ENCODE measurements around the gene SEL1L3.

SEL1L3 gene

DNA sequence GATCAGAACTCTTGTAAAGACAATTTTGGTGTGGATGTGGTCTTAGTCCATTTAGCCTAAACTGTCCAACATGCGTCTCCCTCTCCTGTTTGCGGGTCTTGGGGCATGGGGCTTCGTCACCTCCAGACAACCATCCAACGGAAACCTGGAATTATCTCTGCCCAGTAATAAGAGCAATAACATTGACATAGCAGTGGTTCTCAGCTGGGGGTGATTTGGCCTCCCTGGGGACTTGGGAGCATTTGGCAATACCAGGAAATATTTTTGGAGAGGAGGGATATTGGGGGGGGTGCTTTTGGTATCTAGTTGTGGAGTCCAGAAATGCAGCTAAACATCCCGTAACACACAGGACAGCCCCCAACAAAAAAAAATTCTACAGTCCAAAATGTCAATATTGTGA is 47.2 kb downstream of the SEL1L3 start:
- no peak for DNase-seq

DNA sequence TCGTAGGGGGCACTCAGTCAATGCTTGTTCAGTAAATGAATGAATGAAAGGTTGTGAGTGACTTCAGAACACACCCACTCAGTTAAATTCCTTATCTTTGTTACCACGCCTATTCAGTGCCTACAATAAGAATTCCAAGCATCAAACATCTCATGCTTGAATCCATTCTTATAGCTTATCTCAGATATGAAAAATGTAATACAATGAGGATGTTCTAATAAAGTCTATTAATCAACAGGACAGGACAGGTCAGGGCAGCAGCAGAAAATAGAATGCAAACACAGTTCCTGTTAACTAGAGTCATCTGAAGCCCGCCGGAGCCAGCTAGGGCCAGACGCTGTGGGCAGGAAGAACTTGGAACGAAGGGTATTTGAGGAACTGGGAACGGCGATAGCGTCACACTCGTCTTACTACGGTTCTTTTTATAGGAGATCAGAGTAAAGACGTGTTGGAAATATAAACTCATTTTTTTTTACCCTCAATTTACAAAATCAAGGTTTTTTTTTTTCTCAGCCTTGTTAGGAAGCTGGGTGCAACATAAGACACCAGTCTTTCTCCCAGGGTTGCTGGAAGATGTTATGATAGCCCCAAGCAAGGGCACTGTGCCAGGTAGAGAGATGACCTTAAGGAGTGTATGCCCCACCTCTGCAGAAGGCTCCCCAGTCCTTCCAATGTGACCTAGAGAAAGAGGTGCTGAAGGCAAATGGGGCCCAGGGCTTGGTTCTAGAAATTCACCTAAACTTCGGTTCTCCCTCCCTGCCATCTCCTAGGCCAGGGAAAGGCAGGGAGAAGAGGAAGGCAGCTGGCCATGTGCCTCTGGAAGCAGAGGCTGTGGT is 48.3 kb downstream of the SEL1L3 start:
- no peak for DNase-seq

DNA sequence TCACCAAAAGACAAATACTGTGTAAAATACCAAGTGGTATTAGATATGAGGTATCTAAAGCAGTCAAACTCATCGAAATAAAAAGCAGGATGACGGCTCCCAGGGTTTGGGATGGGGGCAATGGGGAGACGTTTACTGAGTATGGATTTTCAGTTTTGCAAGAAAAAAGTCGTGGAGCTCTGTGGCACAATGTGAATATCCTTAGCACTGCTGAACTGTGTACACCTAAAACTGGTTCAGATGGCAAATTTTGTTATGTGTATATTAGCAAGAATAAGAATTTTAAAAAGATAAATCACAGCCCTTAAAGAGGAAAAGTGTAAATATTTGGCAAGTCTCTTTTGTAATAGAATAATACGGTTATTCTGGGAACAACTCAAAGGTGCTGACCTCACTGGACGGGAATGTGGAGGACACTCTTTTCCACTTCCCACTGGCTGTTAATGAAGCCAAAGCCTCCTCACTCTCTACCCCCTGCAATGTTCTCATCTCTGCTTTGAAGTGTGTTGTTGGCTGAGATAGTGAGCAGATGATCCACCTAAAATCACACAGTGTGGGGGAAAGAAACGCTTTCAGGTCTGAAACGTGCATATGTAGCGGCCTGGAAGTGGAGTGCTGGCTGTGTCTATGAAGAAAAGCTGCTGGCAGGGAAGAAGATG is 49.2 kb downstream of the SEL1L3 start:
- DNase-seq, result no peak

DNA sequence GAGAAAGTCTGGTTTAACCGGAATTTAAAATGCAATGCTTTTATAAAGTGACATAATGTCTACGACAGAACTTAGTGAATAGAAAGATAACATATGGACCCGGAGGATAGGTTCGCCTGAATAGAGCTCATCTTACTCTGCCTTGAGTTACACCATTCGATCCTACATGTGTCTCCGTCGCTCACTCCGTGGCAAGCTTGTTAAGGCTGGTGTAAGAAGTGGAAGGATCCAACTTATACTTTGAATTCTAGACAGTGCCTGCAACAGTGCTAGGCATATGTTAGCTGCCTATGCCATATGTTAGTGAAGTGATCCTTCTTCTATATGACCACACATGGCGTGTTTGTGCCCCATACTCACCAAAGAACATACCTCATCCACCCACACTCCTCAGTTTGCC is 50.9 kb downstream of the SEL1L3 start:
- no peak for DNase-seq

DNA sequence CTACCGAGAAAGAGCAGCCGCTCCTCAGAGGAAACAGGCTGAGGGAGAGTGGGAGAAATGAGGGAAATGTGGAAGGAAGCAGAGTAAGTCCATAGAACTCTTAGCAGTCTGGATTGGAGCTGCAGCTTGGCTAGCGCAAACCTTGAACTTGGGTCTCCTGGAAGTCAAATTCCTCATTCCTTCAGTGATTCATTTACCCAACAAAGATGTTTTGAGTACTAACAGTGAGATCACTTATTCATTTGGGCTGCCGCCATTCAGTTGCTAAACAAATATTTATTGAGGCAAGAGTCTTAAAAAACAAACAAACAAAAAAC is 51.5 kb downstream of the SEL1L3 start:
- no peak for DNase-seq

DNA sequence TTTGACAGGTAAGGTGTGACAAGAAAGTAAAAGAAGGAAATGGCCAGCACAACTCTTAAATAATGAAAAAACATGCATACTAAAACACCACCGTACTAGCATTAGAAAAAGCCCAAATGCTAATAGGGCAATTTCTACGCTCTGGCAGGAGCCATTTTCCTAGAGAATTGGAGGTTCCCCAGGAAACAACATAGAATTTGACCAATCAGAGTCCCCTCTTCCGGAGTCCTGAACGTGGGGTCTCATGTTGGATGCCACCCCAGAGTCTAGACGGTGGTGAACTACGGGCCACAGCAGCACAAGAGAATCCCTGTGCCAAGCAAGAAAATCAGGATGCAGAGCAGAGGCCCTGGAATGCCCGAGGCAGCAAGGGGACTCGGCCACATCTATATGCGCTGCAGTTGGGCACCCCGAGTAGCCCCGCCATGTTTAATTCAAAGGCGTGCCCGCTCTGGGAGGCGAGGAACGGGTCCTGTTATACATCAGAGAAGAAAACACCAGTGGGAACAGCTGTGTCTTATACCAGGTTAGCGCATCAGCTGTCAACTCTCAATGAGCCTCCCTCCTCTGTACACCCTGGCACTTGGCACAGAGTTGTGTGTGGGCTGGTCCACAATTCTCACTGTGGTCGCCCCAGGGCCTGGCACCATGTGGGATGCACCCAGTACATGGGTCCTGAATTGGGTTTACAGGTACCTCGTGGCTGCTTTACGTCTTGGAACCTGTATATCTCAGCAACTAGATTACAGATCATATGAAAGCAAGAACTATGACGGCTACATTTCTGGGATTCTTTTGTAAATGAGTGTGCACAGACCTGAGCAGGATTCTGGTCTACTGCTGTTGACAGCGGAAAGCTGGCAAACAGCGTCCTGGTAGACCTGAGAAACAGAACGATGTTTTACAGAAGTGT is 52.1 kb downstream of the SEL1L3 start:
- no peak for DNase-seq

DNA sequence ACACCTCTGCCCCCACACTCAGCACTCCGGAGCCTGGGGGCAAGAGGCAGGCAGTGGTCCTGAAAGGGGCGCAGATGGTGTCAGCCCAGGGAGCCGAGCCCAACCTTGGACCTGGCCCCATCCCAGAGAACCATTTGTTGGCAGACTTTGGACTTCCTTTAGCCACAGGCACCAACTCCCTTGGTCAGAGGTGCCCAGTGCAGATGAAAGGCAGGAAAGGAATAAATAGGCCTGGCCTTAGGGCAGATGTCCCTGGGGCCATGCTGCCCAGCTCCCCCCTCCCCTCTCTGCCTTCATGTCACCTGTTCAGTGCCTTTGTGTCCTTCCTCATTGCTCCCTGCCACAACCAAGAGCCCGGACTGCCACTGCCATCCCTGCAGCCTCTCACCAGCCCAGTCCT is 52.8 kb downstream of the SEL1L3 start:
- DNase-seq, result no peak

DNA sequence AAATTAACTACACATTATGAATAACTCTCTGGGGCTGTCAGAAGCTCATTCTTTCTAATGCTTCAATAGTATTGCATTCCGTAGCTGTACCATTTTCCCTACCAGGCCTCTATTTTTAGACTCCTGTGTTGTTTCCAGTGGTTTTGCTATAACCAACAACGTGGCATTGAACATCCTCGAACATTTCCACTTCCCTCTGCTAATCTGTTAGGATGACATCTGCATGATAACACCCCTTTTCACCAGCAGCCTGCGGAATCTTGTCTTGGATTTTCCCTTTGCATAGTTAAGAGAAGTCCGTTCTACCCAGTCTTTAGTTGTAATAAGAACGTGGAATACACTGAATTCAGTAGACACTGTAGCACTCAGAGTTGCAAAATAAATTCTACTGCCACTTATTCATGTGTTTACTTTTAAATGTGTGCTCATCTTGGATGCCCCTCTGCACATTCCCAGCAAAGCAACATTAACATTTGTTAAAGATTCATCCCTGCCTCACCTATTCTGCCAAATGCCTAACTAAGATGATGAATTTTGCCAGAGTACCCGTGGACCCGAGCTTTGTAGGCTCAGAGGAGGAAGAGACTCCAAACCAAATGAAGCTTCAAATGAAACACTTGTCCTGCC is 55.6 kb downstream of the SEL1L3 start:
- DNase-seq, result no peak

DNA sequence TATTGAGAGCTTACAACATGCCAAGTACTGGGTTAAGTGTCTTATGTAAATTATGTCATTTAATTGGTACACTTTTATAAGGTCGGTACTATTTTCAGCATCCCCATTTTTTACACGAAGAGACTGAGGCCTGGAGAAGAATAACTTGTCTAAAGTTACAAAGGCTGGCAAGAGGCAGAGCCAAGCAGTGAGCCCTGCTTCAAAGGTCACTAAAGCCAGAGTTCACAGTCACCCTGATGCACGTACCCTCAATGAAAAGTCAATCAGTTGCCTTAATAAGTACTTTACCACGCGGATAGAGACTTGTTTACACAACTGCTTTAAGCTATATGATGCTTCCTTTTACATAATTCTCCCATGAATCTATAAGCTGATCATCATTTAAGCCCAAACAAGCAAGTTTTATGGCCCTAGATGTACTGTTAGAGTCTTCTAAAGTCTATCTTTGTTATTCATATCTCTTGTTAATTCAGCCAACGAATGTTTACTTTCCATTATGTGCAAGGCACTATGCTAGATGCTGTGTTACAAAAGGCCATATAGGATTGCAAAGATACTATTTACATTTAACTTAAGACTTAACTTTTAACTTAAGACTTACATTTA is 57.4 kb downstream of the SEL1L3 start:
- no peak for DNase-seq

DNA sequence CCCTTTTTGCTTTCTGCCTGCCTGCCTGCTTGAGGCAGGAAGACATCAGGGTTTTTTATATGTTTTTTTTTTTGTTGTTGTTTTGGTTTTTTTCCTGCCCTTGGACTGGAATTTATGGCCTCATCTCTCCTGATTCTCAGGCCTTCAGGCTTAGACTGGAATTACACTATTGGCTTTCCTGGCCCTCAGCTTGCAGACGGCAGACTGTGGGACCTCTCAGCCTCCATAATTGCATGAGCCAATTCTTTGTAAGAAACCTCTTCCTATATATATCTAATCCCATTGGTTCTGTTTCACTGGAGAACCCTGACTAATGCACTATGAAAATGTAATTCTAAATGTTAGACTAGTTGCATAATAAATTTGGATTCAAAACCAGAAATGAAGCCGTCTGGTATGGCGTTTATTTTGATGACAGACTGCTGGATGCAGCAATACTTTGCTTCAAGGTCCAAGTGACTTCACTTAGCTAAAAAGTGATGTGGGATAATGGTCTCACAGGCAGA is 59.0 kb downstream of the SEL1L3 start:
- no peak for DNase-seq

DNA sequence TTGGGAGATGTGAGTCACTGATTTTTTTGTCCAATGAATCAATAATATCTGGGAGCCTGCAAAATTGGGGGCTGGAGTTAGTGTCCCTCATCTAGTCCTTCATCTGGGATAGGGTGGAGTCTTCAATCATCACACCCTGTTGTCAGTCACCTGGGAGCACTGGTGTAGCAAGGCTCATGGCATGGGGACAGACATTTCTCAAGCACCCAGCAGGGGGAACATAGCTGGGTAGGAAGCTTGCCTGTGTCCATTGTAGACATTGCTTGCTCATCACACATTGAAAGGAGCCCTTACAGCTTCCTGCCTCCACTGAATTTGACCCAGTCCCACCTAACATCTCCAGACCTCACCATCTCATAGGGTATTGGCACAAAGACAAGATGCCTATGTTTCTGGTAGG is 61.2 kb downstream of the SEL1L3 start:
- DNase-seq, result no peak

DNA sequence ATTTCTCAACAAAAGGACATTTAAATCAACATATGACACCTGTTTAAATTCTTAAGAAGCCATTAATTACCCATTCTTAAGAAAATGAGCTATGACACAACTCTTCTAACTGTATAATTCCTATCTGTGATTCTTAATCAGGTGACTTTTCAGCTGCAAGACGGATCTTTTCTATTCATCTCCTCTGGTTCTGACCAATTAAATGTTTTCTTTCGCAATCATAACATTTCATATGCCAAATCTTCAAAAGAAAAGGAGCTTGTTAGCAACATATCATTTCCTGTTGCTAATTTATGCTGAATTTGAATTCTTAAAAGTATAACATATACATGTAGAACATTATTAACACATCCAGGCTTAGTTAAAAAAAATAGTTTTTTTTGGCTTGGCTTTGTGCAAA is 62.5 kb downstream of the SEL1L3 start:
- no peak for DNase-seq

DNA sequence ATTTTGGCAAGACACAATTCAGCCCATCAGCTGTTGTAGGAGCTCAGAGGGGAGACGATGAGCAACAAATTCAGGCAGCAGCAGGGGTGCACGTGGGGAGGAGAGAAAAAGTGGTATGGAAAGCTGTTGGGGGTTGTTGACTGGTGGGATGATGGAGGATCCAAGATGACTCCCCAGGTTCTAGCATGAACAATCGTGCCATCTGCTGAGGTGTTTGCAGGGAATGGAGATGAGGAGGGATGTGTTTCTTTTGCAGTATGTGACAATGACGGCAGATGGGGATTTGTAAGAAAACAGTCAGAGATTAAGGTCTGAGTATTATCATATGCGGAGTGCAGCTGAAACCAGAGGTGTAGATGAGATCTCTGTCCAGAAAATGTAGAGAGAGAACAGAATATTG is 63.3 kb downstream of the SEL1L3 start:
- no peak for DNase-seq

DNA sequence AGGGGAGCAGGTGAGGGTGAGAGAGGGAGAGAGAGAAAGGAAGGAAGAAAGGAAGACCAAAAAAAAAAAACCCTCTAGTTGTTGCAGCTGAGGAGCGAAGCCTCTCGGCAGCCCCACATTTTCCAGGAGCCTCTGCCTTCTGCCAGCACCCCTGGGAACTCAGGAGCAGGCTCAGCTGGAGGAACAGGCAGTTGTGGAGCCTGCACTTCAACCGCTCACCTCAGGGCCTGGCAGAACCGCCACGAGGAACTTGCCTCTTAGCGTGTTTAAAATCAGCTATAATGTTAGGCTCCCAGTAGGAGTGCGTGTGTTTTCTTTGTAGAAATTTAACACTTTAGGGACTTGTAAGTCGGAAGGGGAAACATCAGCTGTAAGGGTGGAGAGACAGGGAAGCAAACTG is 65.7 kb downstream of the SEL1L3 start:
- no peak for DNase-seq

DNA sequence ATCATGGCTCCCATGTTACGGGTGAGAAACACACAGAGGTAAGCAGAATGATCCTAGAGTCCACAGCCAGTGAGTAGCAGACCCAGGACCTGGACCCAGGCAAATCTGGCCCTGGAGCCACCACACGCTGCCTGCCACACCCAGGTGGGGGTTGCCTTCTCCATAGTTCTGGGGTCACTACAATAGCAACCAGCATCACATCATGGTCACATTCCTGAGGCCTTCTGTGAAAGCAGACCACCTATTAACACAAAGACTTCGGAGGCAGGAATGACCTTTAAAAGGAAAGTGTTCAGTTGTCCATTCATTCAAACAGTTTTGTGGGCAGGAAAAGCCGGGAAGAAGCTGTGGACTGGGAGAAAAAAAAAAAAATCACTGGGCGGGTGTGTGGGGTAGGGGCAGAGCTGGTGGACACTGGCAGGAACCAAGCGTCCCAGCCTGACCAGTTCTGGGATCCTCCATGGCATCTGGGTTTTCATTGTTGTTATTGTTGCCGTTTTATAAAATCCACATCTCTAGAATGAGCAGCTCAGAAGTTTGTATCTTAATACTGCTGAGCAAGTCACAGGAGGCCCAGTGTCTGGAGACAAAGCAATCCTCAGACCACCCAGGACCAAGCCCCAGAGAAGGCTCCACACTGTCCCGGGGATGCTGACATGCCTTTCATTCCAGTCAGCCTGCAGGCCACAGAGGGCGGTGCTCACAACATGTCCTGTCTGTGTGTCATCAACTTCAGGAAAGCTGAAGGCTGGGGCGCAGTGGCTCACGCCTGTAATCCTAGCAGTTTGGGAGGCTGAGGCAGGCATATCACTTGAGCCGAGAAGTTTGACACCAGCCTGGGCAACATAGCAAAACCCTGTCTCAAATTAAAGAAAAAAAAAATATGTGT is 67.0 kb downstream of the SEL1L3 start:
- DNase-seq, result no peak

DNA sequence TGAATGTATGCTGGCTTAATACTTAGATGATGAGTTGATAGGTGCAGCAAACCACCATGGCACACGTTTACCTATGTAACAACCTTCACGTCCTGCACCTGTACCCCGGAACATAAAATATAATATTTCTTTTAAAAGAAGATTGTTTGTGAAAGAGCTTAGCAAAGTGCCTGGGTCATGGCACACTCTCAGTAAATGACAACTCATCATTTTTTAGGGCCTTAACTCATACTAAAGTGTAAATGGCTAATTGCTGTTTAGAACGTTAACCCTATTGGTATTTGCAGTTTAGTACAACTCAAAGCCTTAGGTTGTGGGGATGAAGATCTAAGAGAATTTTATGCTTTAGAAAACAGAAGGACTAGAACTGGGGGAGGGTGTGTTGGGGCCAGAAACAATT is 67.7 kb downstream of the SEL1L3 start:
- DNase-seq, result no peak

DNA sequence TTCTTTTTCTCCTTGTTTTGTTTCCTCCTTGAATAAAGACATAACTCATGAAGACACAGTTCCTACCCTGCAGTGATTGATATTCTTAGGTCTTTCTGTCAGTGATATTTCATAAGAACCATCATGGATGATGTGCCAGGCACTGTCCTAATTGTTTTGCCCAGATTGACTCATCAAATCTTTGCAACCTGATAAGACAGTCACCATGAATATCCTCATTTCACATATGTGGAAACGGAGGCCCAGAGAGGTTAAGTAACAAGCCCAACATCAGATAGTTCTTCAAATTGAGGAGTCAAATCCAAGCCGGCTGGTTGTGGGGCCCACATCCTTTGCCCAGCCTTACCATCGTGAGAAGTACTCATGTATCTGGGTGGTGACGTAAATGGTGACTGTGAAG is 69.9 kb downstream of the SEL1L3 start:
- DNase-seq, result no peak

DNA sequence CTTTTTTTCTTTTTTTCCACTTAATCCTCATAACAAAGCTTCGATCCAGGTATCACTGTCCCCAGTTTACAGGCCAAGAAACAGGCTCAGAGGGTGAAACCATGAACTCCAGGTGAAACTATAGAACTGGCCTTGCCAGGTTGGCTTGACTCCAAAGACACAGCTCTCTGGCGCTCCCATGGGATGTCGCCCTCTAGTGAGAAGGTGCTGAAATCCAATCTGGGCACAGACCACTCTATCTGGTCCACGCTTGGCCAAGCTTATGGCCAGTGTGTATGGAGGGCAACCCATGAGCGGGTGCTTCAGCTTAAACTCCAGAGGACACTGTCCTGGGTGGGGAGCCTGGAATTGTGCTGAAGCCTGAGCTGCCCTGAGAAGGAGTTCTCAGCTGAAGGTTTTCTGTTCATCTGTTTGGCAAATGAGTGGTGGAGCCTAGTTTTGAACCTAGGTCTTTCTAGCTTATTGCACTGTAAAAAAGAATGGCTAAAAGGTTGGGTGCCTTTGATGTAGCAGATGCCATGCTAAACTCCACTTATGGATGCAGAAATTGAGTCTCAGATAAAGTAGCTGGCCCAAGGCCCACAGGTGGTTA is 70.5 kb downstream of the SEL1L3 start:
- peak; percentile 56 for DNase-seq

DNA sequence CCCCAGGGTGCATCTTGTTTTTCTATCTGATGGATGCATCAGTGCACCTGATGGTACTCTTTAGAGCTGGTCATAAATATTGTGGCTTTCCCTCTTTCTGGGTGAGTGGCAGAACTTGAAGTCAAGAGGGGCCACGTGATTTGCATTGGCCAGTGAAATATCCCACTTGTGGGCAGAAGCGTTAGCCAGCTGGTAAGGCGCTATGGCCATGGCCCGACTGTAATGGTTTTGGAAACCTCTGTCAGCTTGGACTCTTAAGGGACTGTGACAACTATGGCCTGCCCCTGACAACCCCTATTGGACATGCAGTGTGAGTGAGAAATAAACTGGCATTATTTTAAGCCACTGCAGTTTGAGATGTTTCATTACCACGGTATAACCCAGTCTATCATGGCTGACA is 72.8 kb downstream of the SEL1L3 start:
- no peak for DNase-seq

DNA sequence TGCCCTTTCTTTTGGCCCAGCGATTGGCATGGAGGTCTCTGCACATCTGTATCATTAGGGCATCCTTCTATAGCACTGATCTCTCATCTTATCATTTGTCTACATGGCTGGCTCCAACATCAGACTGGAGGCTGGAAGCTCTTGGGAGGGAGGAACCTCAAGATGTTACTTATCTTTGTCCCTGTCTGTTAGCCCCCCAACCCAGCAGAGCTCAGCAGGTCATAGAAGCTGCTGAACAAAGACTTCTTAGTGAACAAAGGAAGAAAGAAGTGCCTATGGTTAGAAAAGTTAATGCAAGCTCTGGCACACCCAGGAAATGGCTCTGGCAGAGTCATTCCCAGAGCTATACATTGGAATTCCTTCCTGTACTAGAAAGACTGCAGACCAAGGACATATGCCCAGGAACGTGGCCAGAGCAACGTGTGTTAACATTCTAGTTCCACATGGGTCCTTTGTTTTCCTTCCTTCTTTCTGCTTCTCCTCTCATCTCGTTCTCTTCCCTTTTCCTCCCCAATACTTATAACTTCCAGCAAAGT is 74.0 kb downstream of the SEL1L3 start:
- DNase-seq, result no peak

DNA sequence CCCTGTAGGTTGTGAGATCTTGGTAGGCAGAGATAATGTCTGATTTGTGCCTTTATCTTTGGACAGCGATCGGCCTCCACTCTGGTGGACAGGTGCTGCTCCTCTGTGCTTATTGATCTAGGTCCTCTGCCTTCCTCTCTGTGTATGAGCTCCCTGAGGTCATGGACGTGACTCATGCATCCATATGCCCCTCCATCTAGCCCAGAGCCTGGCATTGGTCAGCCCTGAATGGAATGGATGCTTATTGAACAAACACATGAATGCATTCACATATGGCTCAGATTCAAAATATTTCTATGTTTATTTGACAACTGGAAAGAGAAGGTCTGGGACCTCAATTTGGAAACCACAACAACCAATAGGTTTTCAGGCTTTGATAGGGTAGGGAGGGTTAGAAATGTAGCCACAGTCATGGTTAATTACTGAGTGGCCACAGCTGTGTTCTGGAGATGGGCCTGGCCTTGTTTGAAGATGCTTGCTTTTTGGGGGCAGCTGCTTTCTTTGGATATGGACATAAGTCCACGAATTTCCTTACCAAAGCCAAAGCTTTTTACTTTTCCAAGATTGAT is 76.2 kb downstream of the SEL1L3 start:
- no peak for DNase-seq
